GM12878 (cell line): Measurements from ENCODE around the gene E2F1. TPM values are rescaled to one million over a fixed set of nuclear protein-coding genes. Genes with fewer than 3 reads are reported as not detected.
A peak's percentile ranks its signal among the peaks of the same experiment; 100 is the strongest.

Experiments used
- ASH2L ChIP-seq: fragments of 300-600, 200-600 bp; sonication (generic); IDR thresholded peaks from 2 replicates; pipeline ENCODE4 v1.6.1; 2017; ENCODE audit warnings: low read depth, mild to moderate bottlenecking, borderline replicate concordance
- GATAD2B ChIP-seq: fragments of 450-650 bp; conservative IDR thresholded peaks from 2 replicates; pipeline ENCODE4 v1.6.1; 2017; ENCODE audit warnings: low read depth, mild to moderate bottlenecking, moderate library complexity
- JUND ChIP-seq: IDR thresholded peaks from 2 replicates; pipeline ENCODE4 v1.6.1; 2012; ENCODE audit warnings: low read depth, mild to moderate bottlenecking, low read length, improper control_type of control experiment, moderate library complexity
- LARP7 ChIP-seq: fragments of 450-650 bp; IDR thresholded peaks from 2 replicates; pipeline ENCODE4 v1.6.1; 2017; ENCODE audit warnings: mild to moderate bottlenecking
- MAX ChIP-seq: IDR thresholded peaks from 2 replicates; pipeline ENCODE4 v1.6.1; 2012; ENCODE audit warnings: low read depth, low read length, improper control_type of control experiment
- MXI1 ChIP-seq: fragments of 150-350 bp; IDR thresholded peaks from 2 replicates; pipeline ENCODE4 v1.6.1; 2011; ENCODE audit warnings: low read depth, mild to moderate bottlenecking, inconsistent platforms, low read length, improper control_type of control experiment
- PML ChIP-seq: IDR thresholded peaks from 2 replicates; pipeline ENCODE4 v1.6.1; 2012; ENCODE audit warnings: low read length, inconsistent platforms
- RBBP5 ChIP-seq: fragments of 200-600 bp; sonication (generic); conservative IDR thresholded peaks from 2 replicates; pipeline ENCODE4 v1.6.1; 2016
- RUNX3 ChIP-seq: IDR thresholded peaks from 2 replicates; pipeline ENCODE4 v1.6.1; 2012; ENCODE audit warnings: low read length, inconsistent platforms
- SIX5 ChIP-seq: IDR thresholded peaks from 2 replicates; pipeline ENCODE4 v1.6.1; 2011; ENCODE audit warnings: mild to moderate bottlenecking, low read depth, low read length, moderate library complexity; ENCODE audit not compliant: severe bottlenecking
- TARDBP ChIP-seq: IDR thresholded peaks from 2 replicates; pipeline ENCODE4 v1.6.1; 2016; ENCODE audit warnings: borderline replicate concordance
- TCF12 ChIP-seq: IDR thresholded peaks from 2 replicates; pipeline ENCODE4 v1.6.1; 2011; ENCODE audit warnings: low read depth, mild to moderate bottlenecking, low read length
- TCF3 ChIP-seq: IDR thresholded peaks from 2 replicates; pipeline ENCODE4 v1.6.1; 2012; ENCODE audit warnings: low read depth, mild to moderate bottlenecking, low read length, borderline replicate concordance; ENCODE audit not compliant: insufficient read depth
- ZNF217 ChIP-seq: fragments of 450-650 bp; IDR thresholded peaks from 2 replicates; pipeline ENCODE4 v1.6.1; 2017; ENCODE audit warnings: antibody characterized with exemption, mild to moderate bottlenecking
- ZNF24 ChIP-seq: fragments of 450-650 bp; IDR thresholded peaks from 2 replicates; pipeline ENCODE4 v1.6.1; 2017; ENCODE audit warnings: antibody characterized with exemption, mild to moderate bottlenecking
- polyA plus RNA-seq, 11 experiments: library from polyadenylated mRNA; depleted of rRNA in 4 of 11; unstranded in 6 of 11; stranded (reverse) in 5 of 11; fragments of >200 nt; fragmentation: Nextera tagmentation in 4 of 11; fragmentation: Illumina TruSeq in 1 of 11; extraction: Ambion mirVana in 4 of 11; extraction: Trizol in 1 of 11; gene quantifications; 1 replicate in 1 of 11; 2 replicates in 10 of 11; pipeline versions ENCODE4 v1.2.1 to v1.2.3, GENCODE V29; 2011 to 2016; ENCODE audit warnings: inconsistent platforms in 2 of 11, missing spikeins in 2 of 11, low read depth in 1 of 11
- total RNA-seq, 4 experiments: library from RNA; depleted of rRNA in 3 of 4; stranded (reverse); fragments of >200 nt in 3 of 4; fragmentation: Illumina TruSeq in 1 of 4; extraction: Trizol in 1 of 4; gene quantifications; 2 replicates each; pipeline versions ENCODE4 v1.2.1 to v1.2.3, GENCODE V29; 2013 to 2021

E2F1 gene
- total and polyA plus RNA-seq, 10 of the 15 experiments (the other 5 are each of a cell fraction or from before 2014, with no cell fraction given): 0.29 to 50.2 (median 19.7) TPM

- TF ChIP-seq RUNX3 (peak; percentile 86), TCF3 (peak; percentile 83), ZNF217 (peak; percentile 90), MXI1 (no peak), ZNF24 (peak; percentile 44; the same call in 1 of the 2 replicates), LARP7 (peak; percentile 96), SIX5 (no peak), TARDBP (no peak), ASH2L (0 out of 2 replicates have a peak, but pooled peaks have one; percentile 30), GATAD2B (peak; percentile 82), MAX (peak; percentile 71), RBBP5 (no peak), PML (0 out of 2 replicates have a peak, but pooled peaks have one; percentile 8), JUND (peak; percentile 97), TCF12 (peak; percentile 68)
These were observed 46.2 kb upstream of the E2F1 start (continued) for GRCh38 chr20:33732166-33732970.
